Cardiac muscle cell (in vitro differentiated cells and primary cell): ENCODE data around the gene TSPAN9. TPM values are rescaled to one million over a fixed set of nuclear protein-coding genes. Genes with fewer than 3 reads are reported as not detected.

ENCODE experiments used
- DNase-seq, 2 donors: peaks; one replicate each; pipeline versions ENCODE4 v3.0.0 to v3.0.0-alpha.2; 2010 to 2017; ENCODE audit warnings: low read depth in 1 of 2, low spot score in 1 of 2
- H3K27ac ChIP-seq: fragments of 200-600 bp; sonication (generic); 2 replicates; pipeline ENCODE4 v1.5.1; 2016
- H3K27me3 ChIP-seq: fragments of 200-600 bp; sonication (generic); 2 replicates; pipeline ENCODE4 v1.6.0; 2016; ENCODE audit warnings: control low read depth
- H3K36me3 ChIP-seq: fragments of 200-600 bp; sonication (generic); 2 replicates; pipeline ENCODE4 v1.5.1; 2016; ENCODE audit warnings: control low read depth
- H3K4me1 ChIP-seq: fragments of 200-600 bp; sonication (generic); 2 replicates; pipeline ENCODE4 v1.8.1; 2017; ENCODE audit warnings: low read depth, mild to moderate bottlenecking, mixed run types
- H3K4me3 ChIP-seq: fragments of 200-600 bp; sonication (generic); 2 replicates; pipeline ENCODE4 v1.5.1; 2016; ENCODE audit warnings: mild to moderate bottlenecking
- H3K9me3 ChIP-seq: fragments of 200-600 bp; sonication (generic); 2 replicates; pipeline ENCODE4 v1.5.1; 2017; ENCODE audit warnings: low read depth, mild to moderate bottlenecking, control low read depth
- polyA plus RNA-seq: library from polyadenylated mRNA; unstranded; fragments of >200 nt; fragmentation: Nextera tagmentation; extraction: Ambion mirVana; gene quantifications from 2 replicates; pipeline ENCODE4 v1.2.1, GENCODE V29; 2016
- total RNA-seq: library from RNA; depleted of rRNA; stranded (reverse); fragments of >200 nt; gene quantifications from 2 replicates; pipeline ENCODE4 v1.2.3, GENCODE V29; 2016
- TF ChIP-seq, protein P1 (sequence below): IDR thresholded peaks from 2 replicates; pipeline ENCODE4 v1.5.1; 2012; ENCODE audit warnings: low read depth, mild to moderate bottlenecking, low read length

The TSPAN9 gene
- total and polyA plus RNA-seq, 2 experiments from 2014 or later, result 13.3 to 199 TPM

DNA sequence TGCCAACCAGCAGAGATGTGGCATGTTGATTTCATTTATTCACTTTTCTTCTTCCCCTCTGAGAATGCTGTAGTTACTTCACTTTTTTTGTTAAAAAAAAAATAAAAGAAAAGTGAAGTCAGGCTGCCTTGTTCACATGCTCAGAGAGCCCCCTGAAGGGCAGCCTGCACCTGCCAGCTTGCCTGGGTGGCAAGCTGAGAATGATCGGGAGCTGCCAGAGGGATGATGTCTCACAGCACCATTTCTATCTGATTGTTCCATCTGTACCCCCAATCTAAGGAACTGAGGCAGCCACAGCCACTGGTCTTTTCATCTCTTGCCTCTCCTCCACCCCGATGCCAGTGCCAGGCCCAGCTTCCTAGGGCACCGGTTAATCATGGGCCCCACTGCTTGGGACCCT is 118.2 kb downstream of the TSPAN9 start:
- no peak overlapping the region for H3K27ac ChIP-seq
- H3K4me1 ChIP-seq, result peaks cover 6% of the 10 kb centered on the region
- no peak overlapping the region for H3K4me3 ChIP-seq
- DNase-seq, result no peak
- H3K27me3 ChIP-seq, result peaks cover 10% of the 10 kb centered on the region
- H3K9me3 ChIP-seq, result no peaks in the 10 kb centered on the region
- no peaks in the 10 kb centered on the region for H3K36me3 ChIP-seq
- TF ChIP-seq, protein P1, sequence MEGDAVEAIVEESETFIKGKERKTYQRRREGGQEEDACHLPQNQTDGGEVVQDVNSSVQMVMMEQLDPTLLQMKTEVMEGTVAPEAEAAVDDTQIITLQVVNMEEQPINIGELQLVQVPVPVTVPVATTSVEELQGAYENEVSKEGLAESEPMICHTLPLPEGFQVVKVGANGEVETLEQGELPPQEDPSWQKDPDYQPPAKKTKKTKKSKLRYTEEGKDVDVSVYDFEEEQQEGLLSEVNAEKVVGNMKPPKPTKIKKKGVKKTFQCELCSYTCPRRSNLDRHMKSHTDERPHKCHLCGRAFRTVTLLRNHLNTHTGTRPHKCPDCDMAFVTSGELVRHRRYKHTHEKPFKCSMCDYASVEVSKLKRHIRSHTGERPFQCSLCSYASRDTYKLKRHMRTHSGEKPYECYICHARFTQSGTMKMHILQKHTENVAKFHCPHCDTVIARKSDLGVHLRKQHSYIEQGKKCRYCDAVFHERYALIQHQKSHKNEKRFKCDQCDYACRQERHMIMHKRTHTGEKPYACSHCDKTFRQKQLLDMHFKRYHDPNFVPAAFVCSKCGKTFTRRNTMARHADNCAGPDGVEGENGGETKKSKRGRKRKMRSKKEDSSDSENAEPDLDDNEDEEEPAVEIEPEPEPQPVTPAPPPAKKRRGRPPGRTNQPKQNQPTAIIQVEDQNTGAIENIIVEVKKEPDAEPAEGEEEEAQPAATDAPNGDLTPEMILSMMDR, result no peak

DNA sequence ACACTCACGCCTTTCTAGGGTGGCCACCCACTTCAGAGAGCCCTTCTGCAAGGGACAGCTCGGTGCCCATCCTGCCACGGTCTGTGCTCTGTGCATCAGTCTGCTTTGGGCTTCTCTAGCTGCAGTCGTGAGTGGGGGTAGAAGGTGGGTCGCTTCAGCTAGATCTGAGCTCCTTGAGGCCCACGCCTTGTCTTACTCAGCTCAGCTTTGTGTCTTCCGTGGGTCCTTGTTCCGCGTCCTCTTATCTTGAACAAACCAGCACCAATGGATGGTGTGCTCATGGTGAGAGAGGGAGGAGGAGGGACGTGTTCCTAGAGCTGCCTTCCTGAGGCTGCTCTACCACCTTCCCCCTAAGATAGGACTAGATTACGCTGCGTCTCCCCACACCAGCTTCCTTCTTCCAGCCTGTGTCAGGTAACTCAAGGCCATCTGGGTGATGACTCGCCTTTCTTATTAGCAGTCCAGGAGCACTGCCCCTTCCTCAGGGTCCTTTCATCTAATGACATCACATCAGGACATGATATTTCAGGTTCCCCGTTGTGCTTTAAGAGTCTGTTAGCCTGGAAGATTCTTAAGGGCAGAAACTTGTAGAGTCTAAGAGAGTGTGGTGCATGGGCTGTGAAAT is 118.8 kb downstream of the TSPAN9 start:
- Histone ChIP-seq H3K4me1 (peaks cover 3% of the 10 kb centered on the region), H3K27ac (no peak overlapping the region), H3K4me3 (no peak overlapping the region), H3K36me3 (no peaks in the 10 kb centered on the region), H3K27me3 (peaks cover 10% of the 10 kb centered on the region), H3K9me3 (no peaks in the 10 kb centered on the region)
- TF ChIP-seq, protein P1, result no peak
- no peak for DNase-seq

DNA sequence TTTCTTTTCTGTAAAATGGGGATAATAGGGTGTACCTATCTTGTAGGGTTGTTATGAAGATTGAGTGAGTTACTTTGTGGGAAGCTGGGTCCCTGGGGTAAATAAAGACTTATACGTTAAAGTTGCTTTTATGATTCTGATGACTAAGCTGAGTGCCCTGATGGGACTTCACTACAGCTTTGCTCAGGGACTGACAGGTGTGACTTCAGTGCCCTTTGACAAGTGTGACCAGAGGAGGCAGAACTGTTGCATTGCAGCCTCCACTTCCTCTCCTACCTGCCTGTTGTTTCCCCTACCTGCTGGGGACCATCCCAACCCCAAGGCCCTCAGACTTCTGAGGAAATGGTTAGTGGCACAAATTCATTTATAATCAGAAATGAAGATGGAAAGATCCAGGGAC is 119.3 kb downstream of the TSPAN9 start:
- H3K27ac ChIP-seq, result no peak overlapping the region
- H3K27me3 ChIP-seq, result peaks cover 10% of the 10 kb centered on the region
- peaks cover 5% of the 10 kb centered on the region for H3K4me1 ChIP-seq
- no peaks in the 10 kb centered on the region for H3K36me3 ChIP-seq
- DNase-seq, result no peak
- no peaks in the 10 kb centered on the region for H3K9me3 ChIP-seq
- TF ChIP-seq, protein P1, result no peak
- H3K4me3 ChIP-seq, result no peak overlapping the region

DNA sequence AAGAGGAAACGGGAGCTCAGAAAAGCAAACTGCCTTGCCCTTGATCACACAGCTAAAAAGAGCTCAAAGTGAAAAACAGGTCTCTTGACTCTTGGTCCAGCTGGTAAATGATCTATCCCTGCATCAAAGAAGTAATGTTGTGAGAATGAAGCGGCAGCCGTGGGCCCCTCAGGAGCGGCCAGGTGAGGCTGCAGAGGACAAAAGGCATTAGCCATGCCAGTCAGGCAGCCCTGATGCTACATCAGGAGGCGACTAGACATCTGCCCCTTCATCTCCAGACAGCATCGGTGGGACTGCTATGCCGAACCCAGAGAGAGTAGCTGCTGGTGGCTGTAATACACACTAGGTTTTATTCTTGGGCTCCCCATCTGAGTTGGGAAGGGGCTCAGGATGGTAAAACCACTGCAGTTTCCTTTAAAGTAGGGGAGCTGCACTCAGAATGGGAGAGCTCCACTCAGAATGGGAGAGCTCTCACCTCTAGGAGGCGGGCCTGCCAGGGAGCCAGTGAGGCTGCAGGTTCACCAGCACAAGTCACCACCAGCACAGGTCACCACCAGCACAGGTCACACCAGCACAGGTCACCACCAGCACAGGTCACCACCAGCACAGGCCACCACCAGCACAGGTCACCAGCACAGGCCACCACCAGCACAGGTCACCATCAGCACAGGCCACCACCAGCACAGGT is 120.1 kb downstream of the TSPAN9 start:
- Histone ChIP-seq H3K27me3 (peaks cover 10% of the 10 kb centered on the region), H3K36me3 (no peaks in the 10 kb centered on the region), H3K27ac (no peak overlapping the region), H3K9me3 (no peaks in the 10 kb centered on the region), H3K4me3 (no peak overlapping the region), H3K4me1 (peaks cover 13% of the 10 kb centered on the region)
- TF ChIP-seq, protein P1, result no peak
- DNase-seq, result no peak

DNA sequence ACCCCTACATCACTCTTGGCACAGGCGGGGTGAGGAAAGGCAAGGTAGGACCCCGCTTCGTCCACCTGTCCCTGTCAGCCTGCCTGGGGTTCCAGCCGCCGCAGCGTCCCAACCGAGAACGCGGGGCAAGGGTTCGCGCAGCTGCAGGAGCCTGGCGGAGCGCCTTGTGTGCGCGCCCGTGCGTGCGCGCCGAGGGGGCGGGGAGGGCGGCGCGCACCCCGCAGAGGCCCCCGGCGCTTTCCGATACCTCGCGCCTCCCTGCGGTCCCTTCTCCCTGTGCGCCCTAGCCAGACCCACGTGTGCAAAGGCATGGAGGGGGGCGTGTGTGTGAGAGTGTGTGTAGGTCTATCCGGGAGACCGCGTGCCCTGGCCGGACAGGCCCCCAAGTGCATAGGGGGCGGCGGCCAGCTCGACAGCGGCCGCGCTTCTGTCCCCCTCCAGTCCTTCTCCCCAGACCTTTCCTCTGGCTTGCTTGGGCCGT is 122.4 kb downstream of the TSPAN9 start:
- DNase-seq, result peak; percentile 50 to 82

More for the DNA sequence above, 122.4 kb downstream of the TSPAN9 start:
- H3K36me3 ChIP-seq, result no peaks in the 10 kb centered on the region
- peaks cover 31% of the 10 kb centered on the region for H3K4me1 ChIP-seq
- TF ChIP-seq, protein P1, result no peak
- H3K27me3 ChIP-seq, result peaks cover 10% of the 10 kb centered on the region
- no peaks in the 10 kb centered on the region for H3K9me3 ChIP-seq
- H3K27ac ChIP-seq, result peak overlapping the region; percentile 54
- H3K4me3 ChIP-seq, result peak overlapping the region; percentile 74
